WERI-Rb-1 (cell line): ENCODE results near the gene PLXNB2.

ENCODE experiments used
- DNase-seq: peaks from one replicate; pipeline ENCODE4 v3.0.0-alpha.2; 2020
- H3K27ac ChIP-seq: fragments of 250-450 bp; sonication (Bioruptor Pico); 2 replicates; pipeline ENCODE4 v1.5.1; 2020; ENCODE audit warnings: mild to moderate bottlenecking, moderate library complexity
- H3K27me3 ChIP-seq: fragments of 250-450 bp; sonication (Bioruptor Pico); 2 replicates; pipeline ENCODE4 v1.5.1; 2021; ENCODE audit warnings: mild to moderate bottlenecking, low read depth, moderate library complexity; ENCODE audit not compliant: insufficient read depth, severe bottlenecking
- H3K36me3 ChIP-seq: fragments of 250-450 bp; sonication (Bioruptor Pico); 2 replicates; pipeline ENCODE4 v1.5.1; 2020; ENCODE audit warnings: mild to moderate bottlenecking, moderate library complexity
- H3K4me3 ChIP-seq: 2 replicates; pipeline ENCODE4 v1.5.1; 2011; ENCODE audit warnings: low read depth, mild to moderate bottlenecking, control low read depth, low read length
- H3K9me3 ChIP-seq: fragments of 250-450 bp; sonication (Bioruptor Pico); 2 replicates; pipeline ENCODE4 v1.5.1; 2021; ENCODE audit warnings: mild to moderate bottlenecking, moderate library complexity; ENCODE audit not compliant: severe bottlenecking
- CTCF ChIP-seq: IDR thresholded peaks from 2 replicates; pipeline ENCODE4 v1.5.1; 2011; ENCODE audit warnings: low read depth, mild to moderate bottlenecking, control low read depth, inconsistent platforms, low read length

PLXNB2 gene

GRCh38 chr22:50306753-50307749 lies at the start of gene PLXNB2:
PLXNB2 (minus strand) TSS chr22:50307646; CDS start chr22:50290584, 17,062 bp downstream.
- H3K27ac ChIP-seq, result peak within 1 kb of the TSS; percentile 94

GRCh38 chr22:50357222-50357621 lies 49.8 kb upstream of the PLXNB2 start:
- Histone ChIP-seq H3K9me3 (no peaks in the 10 kb centered on the region), H3K27ac (no peak overlapping the region), H3K4me3 (no peak overlapping the region), H3K27me3 (no peaks in the 10 kb centered on the region), H3K36me3 (peaks cover 22% of the 10 kb centered on the region)
- TF ChIP-seq CTCF, result no peak
- no peak for DNase-seq

More at GRCh38 chr22:50306753-50307749, at the start of gene PLXNB2:
- Histone ChIP-seq H3K4me3 (peak within 1 kb of the TSS; percentile 69), H3K36me3 (peaks cover 42% of the 10 kb centered on the region), H3K9me3 (no peaks in the 10 kb centered on the region), H3K27me3 (no peaks in the 10 kb centered on the region)
- no peak for TF ChIP-seq CTCF
- peak; percentile 83 for DNase-seq

- no peak for DNase-seq
- Histone ChIP-seq H3K27ac (no peak overlapping the region), H3K4me3 (no peak overlapping the region), H3K36me3 (peaks cover 23% of the 10 kb centered on the region), H3K27me3 (no peaks in the 10 kb centered on the region), H3K9me3 (no peaks in the 10 kb centered on the region)
- TF ChIP-seq CTCF, result no peak
These were observed 48.7 kb upstream of the PLXNB2 start for GRCh38 chr22:50356186-50356585.

GRCh38 chr22:50348058-50348457 lies 40.6 kb upstream of the PLXNB2 start:
- Histone ChIP-seq H3K36me3 (peaks cover 13% of the 10 kb centered on the region), H3K9me3 (no peaks in the 10 kb centered on the region), H3K27ac (no peak overlapping the region), H3K27me3 (no peaks in the 10 kb centered on the region), H3K4me3 (no peak overlapping the region)
- no peak for DNase-seq
- TF ChIP-seq CTCF, result no peak

GRCh38 chr22:50347157-50347556 lies 39.7 kb upstream of the PLXNB2 start:
- Histone ChIP-seq H3K9me3 (no peaks in the 10 kb centered on the region), H3K27ac (no peak overlapping the region), H3K36me3 (peaks cover 4% of the 10 kb centered on the region), H3K4me3 (no peak overlapping the region), H3K27me3 (no peaks in the 10 kb centered on the region)
- no peak for DNase-seq
- TF ChIP-seq CTCF, result no peak

- Histone ChIP-seq H3K4me3 (no peak overlapping the region), H3K27me3 (no peaks in the 10 kb centered on the region), H3K27ac (no peak overlapping the region), H3K36me3 (peaks cover 4% of the 10 kb centered on the region), H3K9me3 (no peaks in the 10 kb centered on the region)
- TF ChIP-seq CTCF, result no peak
- DNase-seq, result no peak
These were observed 39.0 kb upstream of the PLXNB2 start for GRCh38 chr22:50346470-50346869.
